GM12872 (cell line): ENCODE measurements around the gene PARD3.

ENCODE experiments used
- TF ChIP-seq, protein P1 (sequence below): IDR thresholded peaks from 3 replicates; pipeline ENCODE4 v1.5.1; 2011; ENCODE audit warnings: low read depth, mild to moderate bottlenecking, low read length, moderate library complexity; ENCODE audit not compliant: insufficient read depth

PARD3 gene

DNA sequence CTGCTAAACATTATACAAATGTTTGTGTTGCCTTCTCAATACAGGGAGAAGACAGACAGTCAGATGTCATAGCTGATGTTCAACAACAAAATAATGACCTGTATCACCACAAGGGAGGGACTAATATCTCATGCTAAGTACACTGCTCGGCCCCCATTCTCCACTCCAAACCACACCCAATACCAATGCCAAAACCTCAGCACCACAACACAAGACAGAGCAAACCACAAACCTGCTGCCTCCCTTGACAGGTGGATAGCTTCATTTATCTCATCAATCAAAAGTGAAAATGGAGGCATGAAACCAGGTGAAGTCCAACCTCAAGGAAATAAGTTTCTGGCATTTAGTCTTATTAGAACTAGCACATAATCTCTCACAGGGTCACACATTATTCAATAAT lies 109.5 kb downstream of the PARD3 start:
- TF ChIP-seq, protein P1, sequence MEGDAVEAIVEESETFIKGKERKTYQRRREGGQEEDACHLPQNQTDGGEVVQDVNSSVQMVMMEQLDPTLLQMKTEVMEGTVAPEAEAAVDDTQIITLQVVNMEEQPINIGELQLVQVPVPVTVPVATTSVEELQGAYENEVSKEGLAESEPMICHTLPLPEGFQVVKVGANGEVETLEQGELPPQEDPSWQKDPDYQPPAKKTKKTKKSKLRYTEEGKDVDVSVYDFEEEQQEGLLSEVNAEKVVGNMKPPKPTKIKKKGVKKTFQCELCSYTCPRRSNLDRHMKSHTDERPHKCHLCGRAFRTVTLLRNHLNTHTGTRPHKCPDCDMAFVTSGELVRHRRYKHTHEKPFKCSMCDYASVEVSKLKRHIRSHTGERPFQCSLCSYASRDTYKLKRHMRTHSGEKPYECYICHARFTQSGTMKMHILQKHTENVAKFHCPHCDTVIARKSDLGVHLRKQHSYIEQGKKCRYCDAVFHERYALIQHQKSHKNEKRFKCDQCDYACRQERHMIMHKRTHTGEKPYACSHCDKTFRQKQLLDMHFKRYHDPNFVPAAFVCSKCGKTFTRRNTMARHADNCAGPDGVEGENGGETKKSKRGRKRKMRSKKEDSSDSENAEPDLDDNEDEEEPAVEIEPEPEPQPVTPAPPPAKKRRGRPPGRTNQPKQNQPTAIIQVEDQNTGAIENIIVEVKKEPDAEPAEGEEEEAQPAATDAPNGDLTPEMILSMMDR: no peak

DNA sequence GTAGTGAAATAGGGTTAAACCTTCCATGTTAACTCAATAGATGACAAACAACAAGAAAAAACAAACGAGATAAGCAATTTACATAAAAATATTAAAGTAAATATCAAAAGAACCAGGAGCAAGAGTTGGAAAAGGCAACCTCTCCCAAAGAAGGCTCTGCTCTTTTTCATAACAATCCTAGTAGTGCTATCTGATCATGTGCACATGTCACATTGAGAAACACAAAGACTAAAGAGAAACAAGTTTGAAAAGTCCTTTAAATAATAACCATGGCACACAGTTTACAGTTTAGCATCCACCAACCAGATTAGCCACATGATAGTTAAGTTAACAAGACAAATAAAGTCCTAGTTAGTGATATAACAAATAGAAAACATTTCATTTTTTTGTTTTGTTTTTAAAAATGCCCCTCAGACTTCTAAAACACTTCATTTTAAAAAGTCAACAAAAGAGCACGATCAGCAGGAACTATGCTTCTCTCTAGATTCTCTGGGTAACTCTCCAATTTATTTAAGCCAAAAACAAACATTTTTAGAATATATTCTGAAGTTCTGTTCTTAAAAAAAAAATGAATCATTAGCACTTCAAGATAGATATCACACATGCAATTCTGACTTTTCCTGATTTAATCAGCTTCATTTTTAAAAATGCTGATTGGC lies 110.4 kb downstream of the PARD3 start:
- TF ChIP-seq, protein P1: no peak

DNA sequence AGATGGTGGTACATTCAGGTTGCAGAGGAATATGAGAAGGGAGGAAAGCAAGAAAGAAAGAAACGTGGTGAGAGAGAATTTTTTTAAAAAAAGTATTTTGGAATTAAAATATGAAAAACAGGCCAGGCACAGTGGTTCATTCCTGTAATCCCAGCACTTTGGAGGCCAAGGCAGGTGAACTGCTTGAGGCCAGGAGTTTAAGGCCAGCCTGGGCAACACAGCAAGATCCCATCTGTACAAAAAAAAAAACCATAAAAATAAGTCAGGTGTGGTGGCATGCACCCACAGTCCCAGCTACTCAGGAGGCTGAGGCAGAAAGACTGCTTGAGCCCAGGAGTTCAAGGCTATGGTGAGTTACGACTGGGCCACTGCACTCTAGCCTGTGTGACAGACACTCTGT lies 112.1 kb downstream of the PARD3 start:
- TF ChIP-seq, protein P1: no peak

DNA sequence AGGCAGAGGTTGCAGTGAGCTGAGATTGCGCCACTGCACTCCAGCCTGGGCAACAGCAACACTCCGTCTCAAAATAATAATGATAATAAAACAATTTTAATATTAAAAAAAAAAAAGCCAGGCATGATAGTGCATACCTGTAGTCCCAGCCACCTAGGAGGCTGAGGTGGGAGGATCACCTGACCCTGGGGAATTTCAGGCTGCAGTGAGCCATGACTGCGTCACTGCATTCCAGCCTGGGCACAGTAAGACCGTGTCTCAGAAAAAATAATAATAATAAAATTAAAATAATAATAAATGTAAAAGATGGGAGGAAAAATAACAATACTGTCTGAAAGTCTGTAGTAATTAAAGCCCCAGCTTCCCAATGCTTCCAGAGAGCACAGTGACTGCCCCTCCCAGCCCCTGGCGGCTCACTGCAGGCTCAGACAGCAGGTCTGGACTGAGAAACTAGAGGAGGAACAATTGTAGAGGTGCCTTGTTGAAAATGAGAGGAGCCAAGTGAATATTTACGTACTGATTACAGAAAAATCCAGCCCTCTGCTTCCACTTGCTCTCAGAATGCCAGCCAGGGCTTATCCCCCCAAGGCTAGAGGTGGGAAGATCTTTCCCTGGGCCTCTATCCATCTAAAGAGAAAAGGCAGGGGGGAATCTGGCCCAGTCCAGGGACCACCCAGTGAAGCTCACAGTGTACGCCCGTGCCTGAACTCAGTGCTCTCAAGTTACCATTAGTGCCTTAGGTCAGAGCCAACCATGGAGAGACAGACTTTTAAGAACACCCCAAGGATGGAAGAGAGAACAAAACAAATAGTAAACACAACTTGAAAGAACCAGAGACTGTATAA lies 112.8 kb downstream of the PARD3 start:
- TF ChIP-seq, protein P1: no peak

DNA sequence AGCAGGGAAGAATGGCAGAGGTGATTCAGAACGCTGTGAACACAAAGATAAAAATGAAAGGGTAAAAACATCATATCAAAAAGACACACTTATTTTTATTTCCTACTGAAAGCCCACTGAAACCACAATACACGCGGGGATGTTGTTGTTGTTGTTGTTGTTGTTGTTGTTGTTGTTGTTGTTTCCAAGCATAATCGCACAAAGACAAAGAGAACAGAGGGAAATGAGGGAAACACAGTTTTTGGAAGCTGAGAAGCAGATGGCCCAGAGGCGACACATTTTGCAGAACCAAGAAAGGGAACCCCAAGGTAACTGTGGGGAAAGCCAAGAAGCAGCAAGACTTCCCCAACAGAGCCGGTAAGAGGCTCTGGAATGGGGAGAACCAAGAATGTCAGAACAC lies 113.9 kb downstream of the PARD3 start:
- TF ChIP-seq, protein P1: no peak

DNA sequence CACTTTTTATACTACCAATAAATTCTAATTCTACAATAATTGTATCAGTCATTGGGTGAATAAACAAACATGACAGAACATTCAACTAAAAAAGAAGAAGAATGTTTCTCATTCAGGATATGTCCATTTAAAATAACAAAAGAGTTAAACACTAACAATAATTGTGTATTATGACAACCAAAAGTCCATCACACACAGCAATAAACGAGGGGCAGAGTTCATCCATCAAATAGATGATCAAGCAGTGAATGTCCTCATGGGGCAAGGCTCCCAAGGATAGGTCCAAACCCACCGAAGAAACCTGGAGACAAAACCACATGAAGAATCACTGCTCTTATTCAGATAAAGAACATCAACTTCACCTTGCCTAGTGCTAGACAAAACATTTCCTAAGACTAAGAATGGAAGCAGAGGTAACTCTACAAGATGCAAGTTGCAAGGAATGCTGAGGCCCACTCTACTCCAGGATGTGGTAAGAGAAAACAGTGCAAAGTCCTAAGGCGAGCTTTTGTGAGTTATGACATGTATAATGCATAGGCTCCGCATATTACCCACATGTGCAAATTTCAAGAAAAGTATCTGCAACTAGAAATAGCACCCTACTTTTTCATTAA lies 115.1 kb downstream of the PARD3 start:
- TF ChIP-seq, protein P1: no peak

DNA sequence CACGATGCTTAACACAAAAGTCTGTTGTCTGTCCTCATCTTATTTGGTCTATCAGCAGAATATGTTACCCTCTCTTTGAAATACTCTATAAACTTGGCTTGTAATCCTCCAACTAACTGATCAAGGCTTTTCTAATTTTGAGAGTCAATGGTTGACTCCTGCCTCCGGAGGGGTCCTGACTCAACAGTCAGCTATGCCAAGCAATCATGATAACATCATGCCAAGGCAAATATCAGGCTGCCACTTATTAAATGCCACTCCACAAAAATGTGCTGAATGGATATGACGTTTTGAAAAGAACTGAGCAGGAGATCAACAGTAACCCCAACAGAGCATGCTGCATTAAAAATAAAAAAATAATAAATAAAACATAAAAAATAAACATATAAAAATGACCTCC lies 116.1 kb downstream of the PARD3 start:
- TF ChIP-seq, protein P1: no peak
